Limb (tissue), 2 donors: Measurements from ENCODE around the gene MYO9B.

Experiments used
- DNase-seq, 2 donors: peaks; one replicate each; pipeline ENCODE4 v3.0.0-alpha.2; 2016; ENCODE audit errors: extremely low spot score in 2 of 2

The MYO9B gene

GRCh38 chr19:17058236-17058635 is 17.3 kb upstream of the MYO9B start:
- no peak for DNase-seq

GRCh38 chr19:17060802-17061201 is 14.8 kb upstream of the MYO9B start:
- no peak for DNase-seq

- DNase-seq: no peak
These were observed 14.4 kb upstream of the MYO9B start for GRCh38 chr19:17061205-17061604.

GRCh38 chr19:17061691-17062090 is 13.9 kb upstream of the MYO9B start:
- no peak for DNase-seq

GRCh38 chr19:17063428-17063827 is 12.1 kb upstream of the MYO9B start:
- DNase-seq: no peak

GRCh38 chr19:17069193-17069592 is 6.4 kb upstream of the MYO9B start:
- no peak for DNase-seq

- no peak for DNase-seq
These were observed 5.2 kb upstream of the MYO9B start for GRCh38 chr19:17070421-17070820.

GRCh38 chr19:17070912-17071311 is 4.7 kb upstream of the MYO9B start:
- no peak for DNase-seq

GRCh38 chr19:17073869-17074633 is 1.5 kb upstream of the MYO9B start:
- DNase-seq: no peak

GRCh38 chr19:17074634-17075034 is 943 bp upstream of the MYO9B start:
- DNase-seq: no peak

- peak in 1 of 2 donors; percentile 83 for DNase-seq
These were observed 426 bp downstream of the MYO9B start for GRCh38 chr19:17075864-17076542.

- DNase-seq: no peak
These were observed 990 bp downstream of the MYO9B start for GRCh38 chr19:17076543-17076991.

- no peak for DNase-seq
These were observed 2.0 kb downstream of the MYO9B start for GRCh38 chr19:17077447-17078028.

GRCh38 chr19:17078036-17078919 is 2.7 kb downstream of the MYO9B start:
- DNase-seq: no peak

GRCh38 chr19:17078920-17079709 is 3.5 kb downstream of the MYO9B start:
- no peak for DNase-seq

GRCh38 chr19:17079710-17080439 is 4.3 kb downstream of the MYO9B start:
- DNase-seq: peak; percentile 6 to 60

GRCh38 chr19:17080440-17080801 is 4.8 kb downstream of the MYO9B start:
- DNase-seq: no peak

GRCh38 chr19:17081672-17082630 is 6.4 kb downstream of the MYO9B start:
- peak in 1 of 2 donors; percentile 14 for DNase-seq

- no peak for DNase-seq
These were observed 10.5 kb downstream of the MYO9B start for GRCh38 chr19:17086120-17086519.
